ENCODE data around the gene CDAN1.
"Not testable (repeated sequence)": the region's sequence is repeated elsewhere in the genome, so short reads cannot be mapped to it uniquely, and the experiment has no call there.

CDAN1 gene

GRCh38 chr15:42772144-42772543 lies 35.2 kb upstream of the CDAN1 start:
- Histone ChIP-seq H3K9me2 (replicated peaks; ENCODE audit: low read depth, low read length) (no peaks in the 10 kb centered on the region), H3K27me3 (ENCODE audit: insufficient read depth, low read length, poor library complexity, severe bottlenecking) (no peaks in the 10 kb centered on the region), H3K4me3 (ENCODE audit: low read length, poor library complexity, severe bottlenecking) (no peak overlapping the region), H3F3A (ENCODE audit: low read depth) (no peaks in the 10 kb centered on the region), H3K36me3 (ENCODE audit: insufficient read depth, low read length) (peaks cover 42% of the 10 kb centered on the region), H2AFZ (ENCODE audit: low read length) (no peak overlapping the region), H3K9ac (ENCODE audit: low read depth, low read length, poor library complexity, severe bottlenecking) (no peak overlapping the region), H3K79me2 (ENCODE audit: insufficient read depth, low read length) (no peaks in the 10 kb centered on the region), H3K4me1 (ENCODE audit: insufficient read depth, low read length, poor library complexity, severe bottlenecking) (no peaks in the 10 kb centered on the region), H3K9me3 (ENCODE audit: insufficient read depth, low read depth, low read length) (no peaks in the 10 kb centered on the region), H3K4me2 (ENCODE audit: low read depth, low read length, poor library complexity, severe bottlenecking) (no peak overlapping the region), H4K20me1 (ENCODE audit: insufficient read depth, low read length, poor library complexity, severe bottlenecking) (no peaks in the 10 kb centered on the region)
- TF ChIP-seq EZH2phosphoT487 (IDR thresholded peaks at IDR 0.05; ENCODE audit: borderline replicate concordance), result no peak
- TF ChIP-seq CTCF (conservative IDR thresholded peaks at IDR 0.05; ENCODE audit: low read length), result no peak

GRCh38 chr15:42766109-42766508 lies 29.2 kb upstream of the CDAN1 start:
- H3K4me2 ChIP-seq (ENCODE audit: low read depth, low read length, poor library complexity, severe bottlenecking); H4K20me1 ChIP-seq (ENCODE audit: insufficient read depth, low read length, poor library complexity, severe bottlenecking); H3K9me2 ChIP-seq (replicated peaks; ENCODE audit: low read depth, low read length); H3K4me3 ChIP-seq (ENCODE audit: low read length, poor library complexity, severe bottlenecking); H2AFZ ChIP-seq (ENCODE audit: low read length); H3K79me2 ChIP-seq (ENCODE audit: insufficient read depth, low read length); H3K4me1 ChIP-seq (ENCODE audit: insufficient read depth, low read length, poor library complexity, severe bottlenecking); H3K27me3 ChIP-seq (ENCODE audit: insufficient read depth, low read length, poor library complexity, severe bottlenecking); H3K9ac ChIP-seq (ENCODE audit: low read depth, low read length, poor library complexity, severe bottlenecking); H3F3A ChIP-seq (ENCODE audit: low read depth); H3K9me3 ChIP-seq (ENCODE audit: insufficient read depth, low read depth, low read length): not testable (repeated sequence)
- H3K36me3 ChIP-seq (ENCODE audit: insufficient read depth, low read length), result peaks cover 10% of the 10 kb centered on the region; the same call in 1 of the 2 replicates

GRCh38 chr15:42764154-42764731 lies 27.3 kb upstream of the CDAN1 start:
- H3K9ac ChIP-seq (ENCODE audit: low read depth, low read length, poor library complexity, severe bottlenecking); H3K79me2 ChIP-seq (ENCODE audit: insufficient read depth, low read length); H3K9me2 ChIP-seq (replicated peaks; ENCODE audit: low read depth, low read length); H3K4me3 ChIP-seq (ENCODE audit: low read length, poor library complexity, severe bottlenecking); H3K27me3 ChIP-seq (ENCODE audit: insufficient read depth, low read length, poor library complexity, severe bottlenecking); H3K4me1 ChIP-seq (ENCODE audit: insufficient read depth, low read length, poor library complexity, severe bottlenecking); H3F3A ChIP-seq (ENCODE audit: low read depth); H3K4me2 ChIP-seq (ENCODE audit: low read depth, low read length, poor library complexity, severe bottlenecking); H2AFZ ChIP-seq (ENCODE audit: low read length); H4K20me1 ChIP-seq (ENCODE audit: insufficient read depth, low read length, poor library complexity, severe bottlenecking): not testable (repeated sequence)
- peaks cover 21% of the 10 kb centered on the region for H3K36me3 ChIP-seq (ENCODE audit: insufficient read depth, low read length)
- H3K9me3 ChIP-seq (ENCODE audit: insufficient read depth, low read depth, low read length), result peaks cover 14% of the 10 kb centered on the region

GRCh38 chr15:42761813-42762212 lies 24.9 kb upstream of the CDAN1 start:
- not testable (repeated sequence) for H4K20me1 ChIP-seq (ENCODE audit: insufficient read depth, low read length, poor library complexity, severe bottlenecking); H3K9ac ChIP-seq (ENCODE audit: low read depth, low read length, poor library complexity, severe bottlenecking); H3K4me2 ChIP-seq (ENCODE audit: low read depth, low read length, poor library complexity, severe bottlenecking); H3K9me2 ChIP-seq (replicated peaks; ENCODE audit: low read depth, low read length); H2AFZ ChIP-seq (ENCODE audit: low read length); H3K27me3 ChIP-seq (ENCODE audit: insufficient read depth, low read length, poor library complexity, severe bottlenecking); H3F3A ChIP-seq (ENCODE audit: low read depth); H3K4me1 ChIP-seq (ENCODE audit: insufficient read depth, low read length, poor library complexity, severe bottlenecking); H3K4me3 ChIP-seq (ENCODE audit: low read length, poor library complexity, severe bottlenecking); H3K79me2 ChIP-seq (ENCODE audit: insufficient read depth, low read length)
- H3K36me3 ChIP-seq (ENCODE audit: insufficient read depth, low read length), result peaks cover 21% of the 10 kb centered on the region
- peaks cover 14% of the 10 kb centered on the region for H3K9me3 ChIP-seq (ENCODE audit: insufficient read depth, low read depth, low read length)
